Left colon (tissue), 2 donors: ENCODE measurements around the gene ZBTB7C. TPM values are rescaled to one million over a fixed set of nuclear protein-coding genes. Genes with fewer than 3 reads are reported as not detected.
A peak's percentile ranks its signal among the peaks of the same experiment; 100 is the strongest.

ENCODE experiments used
- ATAC-seq: fragments of 200-7000 bp; cut with Tn5 transposase; one replicate; pipeline ENCODE4 v1.9.1; 2020; ENCODE audit warnings: mild to moderate bottlenecking, moderate library complexity
- DNase-seq, 2 donors: peaks; one replicate each; pipeline ENCODE4 v3.0.0-alpha.2; 2020
- intact Hi-C, 2 donors: fragments of 100-400 bp; cut with DNase I in 1 of 2; cut with micrococcal nuclease in 1 of 2; formaldehyde crosslinking; loops; one replicate each; pipeline versions ENCODE4 v1.11.2 to v1.14.0; 2022; cut with DNase I, micrococcal nuclease
- total RNA-seq, 2 donors: library from RNA; stranded (reverse); fragmentation: NEBNext Ultra II Directional; extraction: Animal tissue kit (Norgen Biotek cat#: 25700); gene quantifications; one replicate each; pipeline ENCODE4 v1.2.1, GENCODE V29; 2021
- donor health status: DM: no; HTN: no; CAD: no.
- donor health status: DM: yes; HTN: yes; CAD: no.

The ZBTB7C gene
- total RNA-seq, 2 donors from 2014 or later = 52.1 to 53.4 TPM

DNA sequence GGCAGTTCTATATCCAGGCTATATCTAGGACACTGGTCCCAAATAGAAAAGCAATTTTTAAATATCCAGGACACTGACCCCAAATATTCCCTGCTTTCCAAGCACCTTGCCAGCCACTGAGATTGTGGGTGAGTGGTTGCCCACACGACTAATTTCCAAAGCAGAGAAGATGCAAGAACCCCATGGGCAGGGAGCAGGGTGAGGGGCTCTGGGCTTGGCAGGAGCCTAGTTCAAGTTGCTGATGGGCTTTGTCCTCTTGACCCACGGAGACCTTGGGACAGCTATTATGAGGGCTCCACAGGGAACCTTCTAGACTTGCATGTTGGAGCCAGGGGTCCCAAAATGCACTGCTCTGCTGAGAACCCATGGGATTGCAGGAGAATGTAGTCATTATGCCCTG lies 332.7 kb downstream of the ZBTB7C start:
- intact Hi-C loops = no loop called here

DNA sequence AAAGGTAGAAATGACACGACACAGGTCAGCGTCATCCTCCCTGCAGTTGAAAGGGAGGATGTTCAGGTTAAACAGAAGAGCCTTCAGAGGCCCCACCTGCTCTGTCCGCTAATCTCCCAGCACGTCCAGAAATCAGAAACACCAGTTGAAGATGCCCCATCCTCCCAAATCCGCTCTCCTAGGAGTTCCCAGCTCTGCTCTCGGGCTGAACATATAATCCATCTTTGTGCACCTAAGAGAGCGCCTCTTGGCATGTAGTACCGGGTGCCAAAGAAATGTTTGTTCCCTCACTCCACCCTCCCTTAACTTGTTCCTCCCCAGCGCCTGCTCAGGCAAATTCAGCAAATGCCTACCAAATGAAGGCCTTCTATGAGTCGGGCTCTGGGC lies 333.5 kb downstream of the ZBTB7C start:
- ATAC-seq = no peak
- DNase-seq = peak in 1 of 2 donors; percentile 1
- intact Hi-C loops = no loop called here

More for the DNA sequence above, 332.7 kb downstream of the ZBTB7C start:
- ATAC-seq (no peak), DNase-seq (no peak)

DNA sequence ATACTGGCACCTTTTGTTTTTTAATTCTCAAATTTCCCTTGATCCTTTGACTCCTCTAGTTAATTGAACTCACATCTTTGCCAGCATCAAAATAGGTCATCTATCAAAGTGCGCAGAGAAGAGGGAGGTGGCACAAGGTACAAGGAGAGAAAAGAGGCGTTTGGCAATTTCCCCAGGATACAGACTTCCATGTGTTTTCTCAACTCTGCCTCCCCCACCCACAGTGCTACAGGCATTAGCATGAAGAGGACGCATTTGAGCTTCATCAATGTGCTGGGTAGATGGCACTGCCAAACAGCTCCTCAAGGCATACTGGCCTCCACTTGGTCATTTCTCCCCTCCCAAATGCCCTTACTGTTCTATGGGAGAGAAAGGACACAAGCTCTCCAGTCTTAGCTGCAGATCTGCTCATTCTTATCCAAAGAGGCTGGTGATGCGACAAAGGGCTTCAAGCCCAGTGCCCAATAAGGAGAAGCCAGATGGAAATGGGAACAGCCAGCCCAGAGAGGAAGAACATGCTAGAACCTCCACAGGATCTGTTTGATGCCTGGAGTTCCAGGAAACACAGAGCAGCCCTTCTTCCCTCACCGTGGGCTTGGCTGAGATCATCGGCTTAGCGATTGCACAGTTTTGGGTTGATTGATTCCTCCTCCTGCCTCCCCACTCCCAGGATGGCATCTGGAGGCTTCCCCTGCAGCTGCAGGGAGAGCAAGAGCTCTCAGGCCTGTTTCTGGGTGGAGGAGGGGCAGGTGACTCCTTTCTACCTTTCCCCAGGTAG lies 334.1 kb downstream of the ZBTB7C start:
- intact Hi-C loops = no loop called here
- no peak for ATAC-seq
- DNase-seq = peak in 1 of 2 donors; percentile 19

DNA sequence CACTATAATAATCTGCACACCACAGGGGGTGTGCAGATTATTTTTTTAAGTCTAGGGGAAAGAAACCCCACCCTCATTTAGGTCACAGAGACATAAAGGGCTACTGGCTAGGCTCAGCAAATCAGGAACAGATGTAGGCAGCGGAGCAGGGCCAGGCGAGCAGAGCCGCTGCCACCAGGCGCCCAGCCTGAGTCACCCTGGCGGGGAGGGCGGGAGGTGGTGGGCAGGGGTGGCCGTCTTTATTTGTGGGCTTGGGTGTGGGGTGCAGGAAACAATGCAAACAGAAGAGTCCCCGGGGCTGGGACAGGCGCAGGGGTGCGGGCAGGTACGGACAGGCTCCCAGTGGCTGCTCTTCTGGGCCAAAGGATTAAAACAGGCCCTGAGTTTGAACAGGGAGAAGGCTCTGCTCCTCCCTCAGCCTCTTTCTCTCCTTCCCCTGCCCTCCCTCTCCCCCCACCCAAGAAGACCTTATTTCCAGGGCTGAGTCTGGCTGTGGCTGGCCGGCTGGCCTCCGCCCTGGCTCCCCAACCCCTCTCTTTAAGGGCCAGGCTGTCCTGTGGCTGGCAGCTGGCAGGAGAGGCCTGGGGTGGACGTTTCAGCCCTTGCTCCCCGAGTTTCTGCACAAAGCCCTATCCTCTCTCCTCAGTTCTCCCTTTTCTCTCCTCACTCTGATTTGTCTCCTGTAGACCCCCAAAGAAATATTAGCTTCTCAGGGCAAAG lies 335.8 kb downstream of the ZBTB7C start:
- intact Hi-C loops = no loop called here
- peak in 1 of 2 donors; percentile 10 for DNase-seq
- ATAC-seq = peak; percentile 5

DNA sequence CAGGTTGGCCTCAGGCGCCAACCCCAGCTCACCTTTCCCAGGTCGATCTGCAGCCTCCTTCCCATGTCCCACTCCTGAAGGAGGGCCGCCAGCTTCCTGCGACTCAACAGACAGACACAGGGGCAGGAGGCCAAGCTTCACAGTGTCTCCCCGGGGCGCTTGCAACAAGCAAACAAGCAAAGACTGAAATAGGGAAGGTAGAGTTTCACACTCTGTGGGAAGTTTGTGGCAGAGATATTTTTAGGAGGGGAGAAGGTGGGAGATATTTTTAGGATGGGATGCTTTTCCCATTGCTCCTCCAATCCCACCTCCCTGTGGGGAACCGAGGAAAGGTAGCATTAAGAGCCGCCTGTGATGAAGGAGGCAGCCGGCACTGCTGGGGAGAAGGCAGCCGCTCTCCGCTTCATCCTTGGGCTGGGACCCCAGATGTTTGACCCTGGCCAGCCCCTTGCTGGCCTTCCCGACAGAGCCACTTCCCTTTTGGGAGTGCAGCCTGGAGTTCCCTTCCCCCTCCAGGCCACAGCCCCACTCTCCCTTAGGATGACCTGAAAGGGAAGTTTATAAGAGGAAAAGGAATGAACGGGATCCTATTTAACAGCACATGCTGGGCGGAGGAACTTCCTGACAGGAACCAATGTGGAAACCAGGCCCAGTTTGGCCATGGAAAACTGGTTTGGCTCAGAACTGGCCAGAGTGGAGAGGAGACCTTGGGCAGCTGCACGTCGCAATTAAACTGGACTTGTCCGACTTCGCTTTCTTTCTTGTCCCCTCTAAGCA lies 336.6 kb downstream of the ZBTB7C start:
- ATAC-seq = no peak
- intact Hi-C loops = no loop called here
- DNase-seq = no peak

DNA sequence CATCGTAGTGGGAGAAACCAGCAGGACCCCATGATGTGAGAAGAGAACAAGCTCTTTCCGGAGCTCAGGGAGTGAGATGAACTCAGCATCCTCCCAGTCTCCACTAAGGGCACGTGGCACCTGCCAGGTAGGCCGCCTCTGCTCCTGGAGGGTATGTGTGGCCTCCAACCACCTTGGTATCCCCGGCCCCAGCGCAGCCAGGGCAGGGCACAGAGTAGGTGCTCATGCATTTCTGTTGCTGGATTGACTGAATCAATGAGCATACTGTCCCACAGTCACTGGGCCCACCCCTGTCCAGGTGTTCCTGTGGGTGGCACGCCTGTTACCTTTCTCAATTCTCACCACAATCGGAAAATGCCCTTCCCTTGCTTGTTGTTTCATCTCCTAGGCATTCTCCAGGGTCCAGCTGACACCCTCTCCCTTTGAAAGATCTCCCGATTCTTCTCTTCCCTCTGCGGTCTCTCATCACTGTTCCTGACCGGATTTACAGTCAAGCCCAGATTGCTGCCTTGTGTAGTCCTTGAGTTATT lies 340.2 kb downstream of the ZBTB7C start:
- no peak for ATAC-seq
- intact Hi-C loops = no loop called here
- DNase-seq = no peak

DNA sequence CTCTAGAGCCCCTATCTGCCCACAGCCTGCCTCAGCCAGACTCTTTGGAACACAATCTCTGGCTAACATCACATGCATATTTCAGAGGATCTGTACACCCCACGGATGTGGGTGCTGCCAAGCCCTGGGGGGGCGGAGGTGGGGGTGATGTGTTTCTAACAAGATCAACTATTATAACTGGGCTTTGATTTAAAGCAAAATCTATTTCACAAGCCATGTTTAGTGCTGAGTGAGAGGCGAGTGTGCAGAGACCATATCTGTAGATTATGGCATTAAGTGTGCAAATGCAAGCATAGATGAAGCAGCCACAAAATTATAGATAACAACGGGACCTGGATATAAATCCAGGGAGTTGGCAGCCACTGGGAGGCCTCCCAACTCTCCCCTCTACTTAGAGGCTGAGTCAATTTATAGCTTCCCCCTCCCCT lies 342.9 kb downstream of the ZBTB7C start:
- DNase-seq (peak in 1 of 2 donors; percentile 2), ATAC-seq (no peak)
- intact Hi-C loops = no loop called here

DNA sequence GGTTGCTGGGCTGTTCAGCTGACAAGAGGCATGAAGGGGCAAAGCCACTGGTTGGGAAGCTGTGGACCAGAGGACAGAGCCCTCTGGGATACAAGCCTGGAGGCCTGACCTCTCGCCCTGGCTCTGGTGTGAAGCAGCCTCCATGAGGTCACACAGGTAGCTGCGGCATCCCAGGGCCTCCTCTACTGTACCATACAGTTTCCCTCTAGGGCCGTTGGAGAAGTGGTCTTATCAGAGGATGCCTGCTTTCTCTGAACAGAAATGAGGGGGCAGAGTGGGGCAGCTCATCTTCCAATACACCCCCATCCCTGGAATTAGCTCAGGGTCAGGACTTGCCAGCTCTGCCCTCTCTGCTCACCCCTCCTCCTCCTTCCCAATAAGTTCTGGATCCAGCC lies 343.6 kb downstream of the ZBTB7C start:
- ATAC-seq (no peak), DNase-seq (peak in 1 of 2 donors; percentile 14)
- intact Hi-C loops = no loop called here

DNA sequence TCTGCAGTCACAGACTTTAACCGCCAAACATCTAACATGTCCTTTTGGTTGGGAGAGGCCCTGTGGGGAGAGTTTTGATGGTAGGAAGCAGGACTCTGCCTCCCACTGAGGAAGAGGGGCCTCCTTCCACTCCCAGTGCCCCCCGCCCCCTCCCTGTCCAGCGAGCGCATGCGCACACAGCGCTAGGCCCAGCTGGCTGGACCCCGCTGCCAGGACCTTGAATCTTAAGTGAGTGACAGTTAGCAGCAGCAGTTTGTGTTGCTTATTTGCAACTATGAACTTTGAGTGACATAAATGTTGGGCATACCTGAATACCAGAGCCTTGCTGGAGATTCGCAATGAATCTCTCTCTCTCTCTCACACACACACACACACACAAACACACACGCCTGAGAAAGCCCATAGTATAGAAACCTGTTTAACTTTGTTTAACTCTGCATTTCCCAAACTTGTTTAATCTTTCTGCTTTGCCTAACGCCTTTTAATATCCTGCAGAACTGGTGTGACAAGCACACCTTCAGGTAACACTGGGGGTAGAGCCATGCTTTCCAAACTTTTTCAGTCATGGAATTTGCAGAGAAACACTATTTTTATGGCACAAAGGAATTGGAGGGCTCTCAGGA lies 344.1 kb downstream of the ZBTB7C start:
- DNase-seq (peak in 1 of 2 donors; percentile 5), ATAC-seq (no peak)
- intact Hi-C loops = no loop called here

DNA sequence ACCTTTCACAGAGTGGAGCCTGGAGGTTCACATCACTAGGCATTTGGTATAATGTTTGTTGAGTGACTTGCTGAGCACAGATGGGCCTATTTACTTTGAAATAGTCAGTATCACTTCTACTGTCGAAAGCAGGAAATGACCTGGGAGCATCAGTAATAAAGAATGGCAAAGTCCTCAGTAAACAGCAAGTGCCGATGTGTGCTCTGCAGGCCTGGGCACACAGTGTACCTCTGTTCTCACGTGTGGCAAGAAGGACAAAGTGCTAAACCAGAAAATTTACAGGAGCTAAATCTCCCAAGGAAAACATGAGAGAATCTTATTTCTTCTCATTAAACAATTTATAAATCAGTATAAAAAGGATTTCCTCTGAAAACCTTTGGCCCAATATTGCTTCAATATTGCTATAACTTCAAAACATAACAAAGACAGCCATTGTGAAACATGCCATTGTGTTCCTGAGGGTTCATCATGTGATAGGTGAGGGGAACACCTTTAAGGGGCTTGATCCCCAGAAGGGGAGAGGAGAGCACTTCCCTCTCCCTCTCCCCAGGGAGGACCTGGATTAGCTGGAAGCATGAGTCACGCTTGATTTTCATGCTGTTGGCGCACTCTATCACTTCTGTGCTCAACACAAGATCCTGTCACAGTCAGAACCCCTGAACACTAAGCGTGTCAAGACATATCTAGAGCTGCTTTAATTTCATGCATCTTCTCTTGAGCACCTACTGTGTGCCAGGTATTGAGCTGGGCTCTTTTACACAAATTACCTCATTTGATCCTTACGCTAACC lies 347.2 kb downstream of the ZBTB7C start:
- DNase-seq = peak in 1 of 2 donors; percentile 39
- ATAC-seq = peak; percentile 87
- intact Hi-C loops = no loop called here

DNA sequence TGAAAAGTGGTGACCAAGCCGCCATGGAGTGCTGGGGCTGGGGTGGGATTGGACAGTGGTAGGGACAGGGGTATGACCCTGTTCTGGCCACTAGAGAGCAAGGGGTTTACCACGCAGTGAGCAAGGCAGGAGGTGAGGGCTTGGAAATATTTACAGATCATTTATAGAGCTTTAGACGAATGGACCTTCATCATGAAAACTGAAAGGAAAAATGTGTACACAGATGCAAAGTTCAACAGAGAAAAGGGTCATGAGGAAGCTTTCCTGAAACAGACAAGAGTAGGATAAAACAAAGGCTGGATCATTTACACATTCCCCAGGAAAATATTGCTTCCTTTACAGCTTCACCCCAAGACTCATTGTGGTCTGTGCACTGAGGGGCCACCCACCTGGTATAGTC lies 348.2 kb downstream of the ZBTB7C start:
- intact Hi-C loops = no loop called here
- peak in 1 of 2 donors; percentile 22 for DNase-seq
- peak; percentile 61 for ATAC-seq

DNA sequence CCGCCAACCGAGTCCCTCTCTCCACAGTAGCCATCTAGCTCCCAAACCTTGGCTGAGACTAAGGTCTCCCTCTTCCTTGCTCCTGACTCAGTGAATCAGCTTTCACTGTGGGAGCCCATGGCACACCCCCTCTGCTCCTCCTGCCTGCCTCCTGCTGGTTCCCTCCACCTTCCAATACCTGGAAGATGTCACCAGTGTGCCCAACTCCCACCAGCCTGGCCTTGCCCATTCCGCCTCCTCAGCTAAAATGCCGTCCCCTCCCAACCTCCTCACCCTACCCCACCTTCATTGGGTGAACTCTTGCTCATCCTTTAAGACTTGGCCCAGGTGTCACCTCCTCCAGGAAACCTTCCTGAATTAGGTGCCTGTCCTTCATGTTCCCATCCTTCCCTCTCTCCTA lies 348.8 kb downstream of the ZBTB7C start:
- ATAC-seq = no peak
- intact Hi-C loops = no loop called here
- DNase-seq = peak in 1 of 2 donors; percentile 19

DNA sequence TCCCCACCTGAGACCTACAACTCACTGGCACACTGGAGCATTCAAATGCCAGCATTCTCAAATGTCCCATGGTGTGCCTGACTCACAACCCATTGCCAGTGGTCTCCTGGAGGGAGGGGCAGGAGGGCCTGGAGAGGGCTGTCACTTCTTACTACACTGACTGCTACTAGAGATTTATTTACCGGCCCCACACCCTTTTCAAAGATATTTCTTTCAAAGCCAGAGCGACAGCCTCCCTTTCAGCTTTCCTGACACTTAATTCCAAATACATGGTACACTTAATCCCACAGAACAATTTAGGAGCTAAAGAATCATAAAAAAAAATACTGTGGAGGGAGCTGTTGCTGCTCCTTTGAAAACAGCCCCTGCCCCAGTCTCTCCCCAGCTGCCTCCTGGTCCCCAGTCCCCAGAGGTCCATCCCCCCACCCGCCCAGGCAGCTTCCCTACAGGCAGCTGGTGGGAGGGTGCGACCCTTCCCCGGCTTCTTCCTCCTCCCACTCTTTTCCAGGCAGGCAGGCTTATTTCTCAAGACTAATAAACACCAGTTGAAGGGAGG lies 349.6 kb downstream of the ZBTB7C start:
- intact Hi-C loops = no loop called here
- peak in 1 of 2 donors; percentile 17 for DNase-seq
- no peak for ATAC-seq

DNA sequence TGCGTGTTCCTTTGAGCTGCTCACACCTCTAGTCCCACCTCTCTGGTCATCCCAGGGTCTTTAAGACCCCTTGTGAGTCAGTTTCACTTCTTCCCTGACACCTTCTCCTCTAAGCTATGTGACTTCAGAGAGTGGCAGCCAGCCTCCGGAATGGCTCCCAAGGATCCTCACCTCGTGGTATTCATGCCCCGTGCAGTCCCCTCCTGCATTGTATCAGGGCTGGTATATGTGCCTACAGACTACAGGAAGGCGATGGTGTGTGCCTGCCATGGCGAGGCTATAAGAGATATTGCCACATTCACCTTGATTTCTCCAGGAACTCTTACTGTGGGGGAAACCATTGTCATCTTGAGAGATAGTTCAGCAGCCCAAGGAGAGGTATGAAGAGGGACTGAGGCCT lies 350.7 kb downstream of the ZBTB7C start:
- intact Hi-C loops = no loop called here
- DNase-seq = peak in 1 of 2 donors; percentile 12
- ATAC-seq = no peak

DNA sequence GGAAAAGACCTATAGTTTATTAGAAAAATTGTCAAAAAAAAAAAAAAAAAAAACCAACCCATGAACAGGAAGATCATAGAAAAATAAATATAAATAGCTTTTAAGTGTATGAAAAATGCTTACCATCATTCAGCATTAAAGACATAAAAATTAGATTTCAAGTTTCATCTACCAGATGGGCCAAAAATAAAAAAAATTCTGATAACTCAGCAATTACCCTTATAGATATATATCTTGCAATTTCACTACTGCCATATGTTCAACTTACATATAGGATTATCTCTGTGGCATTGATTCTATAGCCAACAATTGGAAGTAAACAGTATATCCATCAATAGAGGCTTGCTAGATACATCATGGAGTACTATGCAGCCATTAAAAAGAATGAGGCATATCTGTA lies 352.2 kb downstream of the ZBTB7C start:
- DNase-seq = no peak
- intact Hi-C loops = no loop called here
- ATAC-seq = no peak

DNA sequence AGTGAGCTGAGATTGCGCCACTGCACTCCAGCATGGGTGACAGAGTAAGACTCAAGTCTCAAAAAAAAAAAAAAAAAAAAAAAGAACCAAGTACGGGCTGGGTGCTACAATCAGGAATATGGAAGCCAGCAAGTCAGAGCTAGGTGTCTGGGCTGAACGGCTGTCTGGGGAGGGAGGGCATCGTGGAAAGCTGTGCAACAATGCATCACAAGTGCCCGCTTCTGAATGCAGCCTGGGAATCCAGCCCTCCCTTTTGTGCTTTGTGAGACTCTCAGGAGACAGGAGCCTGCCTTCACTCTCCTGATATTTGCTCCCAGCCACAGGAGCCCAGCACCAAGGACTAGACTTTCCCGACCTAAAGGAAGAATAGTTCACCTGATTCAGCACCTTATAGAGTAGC lies 353.8 kb downstream of the ZBTB7C start:
- no peak for DNase-seq
- ATAC-seq = no peak
- intact Hi-C loops = no loop called here

DNA sequence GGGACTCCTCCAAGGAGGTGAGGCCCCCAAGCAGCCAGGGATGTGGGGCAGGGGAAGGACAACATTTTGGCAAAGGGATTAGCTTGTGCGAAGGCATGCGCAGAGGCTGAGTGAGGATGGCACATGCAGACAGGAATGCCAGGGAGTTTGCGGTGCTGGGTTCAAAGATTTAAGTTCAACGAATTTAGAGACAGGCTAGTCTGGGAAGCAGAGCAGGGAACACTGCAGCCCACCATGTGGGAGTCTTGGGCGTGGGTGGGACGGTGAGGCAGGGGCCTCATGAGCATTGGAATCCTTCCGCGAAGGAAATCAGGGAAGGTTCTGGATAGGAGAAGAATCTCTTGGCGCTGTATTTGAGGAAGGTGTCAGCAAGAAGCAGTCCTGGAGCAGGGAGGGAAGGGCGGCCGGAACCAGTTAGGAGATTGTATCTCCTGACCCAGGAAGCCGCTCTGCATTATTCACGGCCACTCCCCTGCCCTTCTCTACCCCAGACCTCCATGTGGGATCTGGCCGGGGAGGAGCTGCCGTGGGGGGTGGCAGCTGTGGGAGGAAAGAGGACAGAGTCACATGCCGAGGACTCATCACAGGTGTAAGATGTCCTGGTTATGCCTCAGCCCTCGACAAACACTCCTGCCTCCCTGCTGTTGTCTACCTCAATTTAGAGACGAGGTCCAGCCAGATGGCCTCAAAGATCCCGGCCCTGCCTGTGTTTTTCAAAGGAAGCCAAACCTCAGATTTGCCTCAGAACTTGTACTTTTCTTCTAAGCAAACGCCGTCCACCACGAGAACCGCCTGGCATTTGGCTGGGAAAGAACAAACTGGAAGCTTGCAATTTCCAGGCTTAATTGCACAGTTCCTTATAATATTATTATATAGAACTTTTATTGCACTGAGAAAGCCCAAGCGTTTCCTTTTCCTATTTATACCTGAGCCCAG lies 355.0 kb downstream of the ZBTB7C start:
- ATAC-seq (peak; percentile 88), DNase-seq (peak; percentile 62 to 83)
- intact Hi-C loops = no loop called here
